VCaP (cell line): Measurements from ENCODE around the gene ABHD10.

Experiments
- H3K27ac ChIP-seq: fragments of 450-650 bp; 2 replicates; pipeline ENCODE4 v1.5.1; 2017
- CTCF ChIP-seq: fragments of 450-650 bp; conservative IDR thresholded peaks from 2 replicates; pipeline ENCODE4 v1.5.1; 2017; ENCODE audit warnings: mild to moderate bottlenecking, moderate library complexity

ABHD10 gene

DNA sequence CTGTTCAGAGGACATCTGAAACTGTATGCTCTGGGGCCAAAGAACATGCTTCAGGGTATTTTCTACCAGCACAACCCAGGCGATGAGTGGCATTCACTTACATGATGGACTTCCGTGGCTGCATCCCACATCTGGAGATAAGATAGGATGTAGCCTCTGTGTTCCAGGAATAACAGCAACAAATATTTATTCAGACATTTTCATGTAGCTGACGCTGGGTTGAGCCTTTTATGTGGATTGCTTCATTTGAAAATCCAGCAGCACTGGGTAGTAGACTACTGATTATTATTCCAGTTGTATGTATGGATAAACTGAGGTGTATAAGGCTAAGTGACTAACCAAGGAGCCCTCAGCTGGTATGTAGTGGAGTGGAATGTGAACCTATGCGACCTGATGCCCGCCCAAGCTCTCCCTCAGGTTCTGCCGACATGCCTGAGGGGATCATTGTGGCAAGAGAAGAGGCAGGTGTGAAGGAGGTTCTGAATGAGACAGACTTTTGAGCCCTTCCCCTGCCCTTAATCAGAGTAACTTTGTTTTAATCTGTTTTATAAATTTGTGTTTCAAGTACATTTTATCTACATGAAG lies 25.9 kb upstream of the ABHD10 start:
- no peak for TF ChIP-seq CTCF
- peak overlapping the region; percentile 40; the same call in 1 of the 2 replicates for H3K27ac ChIP-seq

GRCh38 chr3:111954228-111954990 lies 24.4 kb upstream of the ABHD10 start:
- H3K27ac ChIP-seq = peak overlapping the region; percentile 40; the same call in 1 of the 2 replicates
- TF ChIP-seq CTCF = no peak

- TF ChIP-seq CTCF = no peak
Observed at GRCh38 chr3:111955876-111956275, 22.9 kb upstream of the ABHD10 start.

DNA sequence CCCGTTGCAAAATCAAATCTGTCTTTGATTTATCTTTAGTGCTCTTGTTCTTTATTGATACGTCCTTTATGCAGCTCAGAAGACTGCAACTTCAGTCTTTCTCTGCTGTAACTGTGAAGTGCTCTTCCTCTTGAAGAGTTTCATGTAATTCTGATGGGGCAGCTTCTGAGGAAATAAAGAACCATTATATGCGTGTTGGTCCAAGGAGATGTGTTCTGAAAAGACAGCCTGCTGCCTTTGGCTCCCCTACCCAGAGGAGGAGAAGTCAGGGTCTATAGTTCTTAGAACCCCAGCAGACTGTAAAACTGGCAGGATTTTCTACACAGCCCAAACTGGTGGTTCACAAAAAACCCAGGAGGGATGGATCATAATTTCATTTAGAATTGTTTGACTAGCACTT lies 22.4 kb upstream of the ABHD10 start:
- no peak for TF ChIP-seq CTCF
- no peak overlapping the region for H3K27ac ChIP-seq

More at GRCh38 chr3:111955876-111956275, 22.9 kb upstream of the ABHD10 start:
- H3K27ac ChIP-seq = no peak overlapping the region

GRCh38 chr3:111956995-111957734 lies 21.7 kb upstream of the ABHD10 start:
- no peak overlapping the region for H3K27ac ChIP-seq
- TF ChIP-seq CTCF = no peak

- TF ChIP-seq CTCF = no peak
- H3K27ac ChIP-seq = no peak overlapping the region
Observed at GRCh38 chr3:111961461-111962164, 17.2 kb upstream of the ABHD10 start.

GRCh38 chr3:111963424-111963823 lies 15.4 kb upstream of the ABHD10 start:
- no peak overlapping the region for H3K27ac ChIP-seq
- TF ChIP-seq CTCF = no peak
